OCI-LY3 (cell line): ENCODE results near the gene IKBKG.

Source experiments
- H2AFZ ChIP-seq: fragments of 200-600, 300-600 bp; shearing (Covaris generic); 2 replicates; pipeline ENCODE4 v1.6.0; 2014; ENCODE audit warnings: antibody characterized with exemption, low read depth, low read length
- H3K27ac ChIP-seq: fragments of 200-600, 300-600 bp; sonication (generic); 2 replicates; pipeline ENCODE4 v1.5.1; 2014; ENCODE audit warnings: mild to moderate bottlenecking, low read length, moderate library complexity, mixed read lengths
- H3K27me3 ChIP-seq: fragments of 200-600, 300-600 bp; sonication (generic); 2 replicates; pipeline ENCODE4 v1.6.1; 2014; ENCODE audit warnings: low read depth, low read length, mixed read lengths
- H3K36me3 ChIP-seq: fragments of 200-600, 300-600 bp; sonication (generic); replicated peaks from 2 replicates; pipeline ENCODE3; 2014; ENCODE audit warnings: low read depth, low read length, mixed read lengths
- H3K4me1 ChIP-seq: fragments of 300-600, 200-600 bp; sonication (generic); 2 replicates; pipeline ENCODE4 v1.6.1; 2014; ENCODE audit warnings: low read length, mixed read lengths
- H3K4me2 ChIP-seq: fragments of 200-600, 300-600 bp; sonication (generic); 2 replicates; pipeline ENCODE4 v1.6.1; 2014; ENCODE audit warnings: low read length, mixed read lengths
- H3K4me3 ChIP-seq: fragments of 300-600, 200-600 bp; sonication (generic); 2 replicates; pipeline ENCODE4 v1.5.1; 2014; ENCODE audit warnings: antibody characterized with exemption, mild to moderate bottlenecking, low read length, moderate library complexity
- H3K79me2 ChIP-seq: fragments of 300-600, 200-600 bp; shearing (Covaris generic); 2 replicates; pipeline ENCODE4 v1.6.1; 2014; ENCODE audit warnings: mild to moderate bottlenecking, low read length, mixed read lengths
- H3K9ac ChIP-seq: fragments of 300-600, 200-600 bp; shearing (Covaris generic); 2 replicates; pipeline ENCODE4 v1.6.0; 2014; ENCODE audit warnings: mild to moderate bottlenecking, low read length, moderate library complexity
- H3K9me3 ChIP-seq: fragments of 200-600, 300-600 bp; shearing (Covaris generic); 2 replicates; pipeline ENCODE4 v1.6.1; 2014; ENCODE audit warnings: low read length, mixed read lengths; ENCODE audit not compliant: insufficient read depth
- H4K20me1 ChIP-seq: fragments of 200-600, 300-600 bp; sonication (generic); 2 replicates; pipeline ENCODE4 v1.6.1; 2016; ENCODE audit warnings: low read length, mixed read lengths; ENCODE audit not compliant: insufficient read depth
- EZH2phosphoT487 ChIP-seq: fragments of 200-600 bp; shearing (Covaris generic); IDR thresholded peaks from 2 replicates; pipeline ENCODE4 v1.6.1; 2018; ENCODE audit warnings: antibody characterized with exemption, mixed run types, low read depth
- TF ChIP-seq, protein P1 (sequence below): fragments of 200-600, 300-600 bp; sonication (generic); IDR thresholded peaks from 2 replicates; pipeline ENCODE4 v1.5.1; 2014; ENCODE audit warnings: antibody characterized with exemption, low read length, low read depth

IKBKG gene

GRCh38 chrX:154596290-154596929 lies 49.0 kb downstream of the IKBKG start:
- H3K4me2 ChIP-seq, result no peak overlapping the region
- no peaks in the 10 kb centered on the region for H4K20me1 ChIP-seq
- H3K79me2 ChIP-seq, result no peaks in the 10 kb centered on the region
- H3K27me3 ChIP-seq, result peaks cover 3% of the 10 kb centered on the region; the same call in 1 of the 2 replicates
- H3K9me3 ChIP-seq, result no peaks in the 10 kb centered on the region
- no peak overlapping the region for H3K27ac ChIP-seq
- no peak overlapping the region for H2AFZ ChIP-seq
- no peak for TF ChIP-seq EZH2phosphoT487
- TF ChIP-seq, protein P1, sequence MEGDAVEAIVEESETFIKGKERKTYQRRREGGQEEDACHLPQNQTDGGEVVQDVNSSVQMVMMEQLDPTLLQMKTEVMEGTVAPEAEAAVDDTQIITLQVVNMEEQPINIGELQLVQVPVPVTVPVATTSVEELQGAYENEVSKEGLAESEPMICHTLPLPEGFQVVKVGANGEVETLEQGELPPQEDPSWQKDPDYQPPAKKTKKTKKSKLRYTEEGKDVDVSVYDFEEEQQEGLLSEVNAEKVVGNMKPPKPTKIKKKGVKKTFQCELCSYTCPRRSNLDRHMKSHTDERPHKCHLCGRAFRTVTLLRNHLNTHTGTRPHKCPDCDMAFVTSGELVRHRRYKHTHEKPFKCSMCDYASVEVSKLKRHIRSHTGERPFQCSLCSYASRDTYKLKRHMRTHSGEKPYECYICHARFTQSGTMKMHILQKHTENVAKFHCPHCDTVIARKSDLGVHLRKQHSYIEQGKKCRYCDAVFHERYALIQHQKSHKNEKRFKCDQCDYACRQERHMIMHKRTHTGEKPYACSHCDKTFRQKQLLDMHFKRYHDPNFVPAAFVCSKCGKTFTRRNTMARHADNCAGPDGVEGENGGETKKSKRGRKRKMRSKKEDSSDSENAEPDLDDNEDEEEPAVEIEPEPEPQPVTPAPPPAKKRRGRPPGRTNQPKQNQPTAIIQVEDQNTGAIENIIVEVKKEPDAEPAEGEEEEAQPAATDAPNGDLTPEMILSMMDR, result no peak
- no peak overlapping the region for H3K4me3 ChIP-seq
- no peaks in the 10 kb centered on the region for H3K4me1 ChIP-seq
- no peaks in the 10 kb centered on the region for H3K36me3 ChIP-seq
- H3K9ac ChIP-seq, result no peak overlapping the region

GRCh38 chrX:154597221-154597620 lies 49.8 kb downstream of the IKBKG start:
- Histone ChIP-seq H3K9ac (no peak overlapping the region), H4K20me1 (no peaks in the 10 kb centered on the region), H2AFZ (no peak overlapping the region), H3K9me3 (no peaks in the 10 kb centered on the region), H3K79me2 (no peaks in the 10 kb centered on the region), H3K36me3 (no peaks in the 10 kb centered on the region), H3K27me3 (peaks cover 3% of the 10 kb centered on the region; the same call in 1 of the 2 replicates), H3K4me3 (no peak overlapping the region), H3K4me2 (no peak overlapping the region), H3K27ac (no peak overlapping the region), H3K4me1 (no peaks in the 10 kb centered on the region)
- no peak for TF ChIP-seq EZH2phosphoT487
- TF ChIP-seq, protein P1, result no peak

GRCh38 chrX:154598656-154599055 lies 51.2 kb downstream of the IKBKG start:
- no peak overlapping the region for H2AFZ ChIP-seq
- no peak overlapping the region for H3K9ac ChIP-seq
- H3K4me2 ChIP-seq, result no peak overlapping the region
- H3K27me3 ChIP-seq, result peaks cover 3% of the 10 kb centered on the region; the same call in 1 of the 2 replicates
- no peak for TF ChIP-seq EZH2phosphoT487
- TF ChIP-seq, protein P1, result no peak
- no peaks in the 10 kb centered on the region for H3K79me2 ChIP-seq
- H4K20me1 ChIP-seq, result no peaks in the 10 kb centered on the region
- no peaks in the 10 kb centered on the region for H3K36me3 ChIP-seq
- no peak overlapping the region for H3K4me3 ChIP-seq
- H3K4me1 ChIP-seq, result no peaks in the 10 kb centered on the region
- H3K9me3 ChIP-seq, result no peaks in the 10 kb centered on the region
- no peak overlapping the region for H3K27ac ChIP-seq

DNA sequence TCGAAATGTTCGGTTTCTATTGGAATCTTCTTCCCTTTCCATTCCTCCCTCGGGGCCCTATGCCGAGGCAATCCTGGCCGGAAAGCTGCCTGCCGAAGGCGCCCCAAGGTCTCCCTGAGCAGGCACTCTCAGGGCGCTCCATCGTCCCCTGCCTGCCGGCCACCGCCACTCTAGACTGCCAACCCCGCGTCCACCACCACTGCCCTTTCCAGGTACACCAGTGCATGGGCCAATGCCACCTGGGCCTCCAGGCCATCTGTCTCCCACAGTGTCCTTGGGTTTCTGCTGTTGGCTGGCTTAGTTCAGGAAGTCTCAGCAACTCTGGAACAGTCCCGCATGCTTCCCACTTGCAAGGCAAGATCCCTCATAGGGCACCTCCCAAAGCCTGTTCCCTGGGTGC lies 52.1 kb downstream of the IKBKG start:
- H3K79me2 ChIP-seq, result no peaks in the 10 kb centered on the region
- H4K20me1 ChIP-seq, result no peaks in the 10 kb centered on the region
- H3K27me3 ChIP-seq, result peaks cover 3% of the 10 kb centered on the region; the same call in 1 of the 2 replicates
- H3K4me2 ChIP-seq, result no peak overlapping the region
- H3K27ac ChIP-seq, result no peak overlapping the region
- H3K9me3 ChIP-seq, result no peaks in the 10 kb centered on the region
- TF ChIP-seq, protein P1, result no peak
- no peak for TF ChIP-seq EZH2phosphoT487
- no peaks in the 10 kb centered on the region for H3K4me1 ChIP-seq
- H2AFZ ChIP-seq, result no peak overlapping the region
- H3K9ac ChIP-seq, result no peak overlapping the region
- no peak overlapping the region for H3K4me3 ChIP-seq
- no peaks in the 10 kb centered on the region for H3K36me3 ChIP-seq
